ENCODE data around the gene STX7.

The STX7 gene

GRCh38 chr6:132526461-132526860, 13.5 kb upstream of the STX7 start:
- Histone ChIP-seq H3K36me3 (ENCODE audit: insufficient read depth, low read length) (no peaks in the 10 kb centered on the region), H3K27me3 (ENCODE audit: control insufficient read depth in 1 of 2, insufficient read depth in 2 of 2, low read length in 2 of 2) (no peaks in the 10 kb centered on the region), H3K4me1 (ENCODE audit: insufficient read depth, low read length) (no peaks in the 10 kb centered on the region), H3K9me3 (ENCODE audit: low read length) (no peaks in the 10 kb centered on the region), H3K27ac (ENCODE audit: low read depth, low read length) (no peak overlapping the region), H3K9ac (ENCODE audit: low read length) (no peak overlapping the region), H3K4me3 (ENCODE audit: low read depth in 1 of 2, low read length in 2 of 2) (no peak overlapping the region)

GRCh38 chr6:132525866-132526265, 12.9 kb upstream of the STX7 start:
- no peak overlapping the region for H3K4me3 ChIP-seq (ENCODE audit: low read depth in 1 of 2, low read length in 2 of 2)
- no peak overlapping the region for H3K27ac ChIP-seq (ENCODE audit: low read depth, low read length)
- no peaks in the 10 kb centered on the region for H3K36me3 ChIP-seq (ENCODE audit: insufficient read depth, low read length)
- no peaks in the 10 kb centered on the region for H3K27me3 ChIP-seq (ENCODE audit: control insufficient read depth in 1 of 2, insufficient read depth in 2 of 2, low read length in 2 of 2)
- no peaks in the 10 kb centered on the region for H3K4me1 ChIP-seq (ENCODE audit: insufficient read depth, low read length)
- no peak overlapping the region for H3K9ac ChIP-seq (ENCODE audit: low read length)
- H3K9me3 ChIP-seq (ENCODE audit: low read length), result no peaks in the 10 kb centered on the region

- Histone ChIP-seq H3K4me1 (ENCODE audit: insufficient read depth, low read length) (no peaks in the 10 kb centered on the region), H3K36me3 (ENCODE audit: insufficient read depth, low read length) (no peaks in the 10 kb centered on the region), H3K4me3 (ENCODE audit: low read depth in 1 of 2, low read length in 2 of 2) (no peak overlapping the region), H3K9me3 (ENCODE audit: low read length) (no peaks in the 10 kb centered on the region), H3K27me3 (ENCODE audit: control insufficient read depth in 1 of 2, insufficient read depth in 2 of 2, low read length in 2 of 2) (no peaks in the 10 kb centered on the region), H3K27ac (ENCODE audit: low read depth, low read length) (no peak overlapping the region), H3K9ac (ENCODE audit: low read length) (no peak overlapping the region)
These were observed 11.7 kb upstream of the STX7 start for GRCh38 chr6:132524646-132525045.

GRCh38 chr6:132520953-132521352, 8.0 kb upstream of the STX7 start:
- Histone ChIP-seq H3K9ac (ENCODE audit: low read length) (no peak overlapping the region), H3K4me3 (ENCODE audit: low read depth in 1 of 2, low read length in 2 of 2) (no peak overlapping the region), H3K9me3 (ENCODE audit: low read length) (no peaks in the 10 kb centered on the region), H3K4me1 (ENCODE audit: insufficient read depth, low read length) (no peaks in the 10 kb centered on the region), H3K27ac (ENCODE audit: low read depth, low read length) (no peak overlapping the region), H3K36me3 (ENCODE audit: insufficient read depth, low read length) (no peaks in the 10 kb centered on the region), H3K27me3 (ENCODE audit: control insufficient read depth in 1 of 2, insufficient read depth in 2 of 2, low read length in 2 of 2) (no peaks in the 10 kb centered on the region)

GRCh38 chr6:132515386-132515785, 2.5 kb upstream of the STX7 start:
- Histone ChIP-seq H3K36me3 (ENCODE audit: insufficient read depth, low read length) (no peaks in the 10 kb centered on the region), H3K4me3 (ENCODE audit: low read depth in 1 of 2, low read length in 2 of 2) (no peak overlapping the region), H3K9me3 (ENCODE audit: low read length) (no peaks in the 10 kb centered on the region), H3K27ac (ENCODE audit: low read depth, low read length) (no peak overlapping the region), H3K4me1 (ENCODE audit: insufficient read depth, low read length) (peaks cover 13% of the 10 kb centered on the region), H3K27me3 (ENCODE audit: control insufficient read depth in 1 of 2, insufficient read depth in 2 of 2, low read length in 2 of 2) (no peaks in the 10 kb centered on the region), H3K9ac (ENCODE audit: low read length) (no peak overlapping the region)

- Histone ChIP-seq H3K4me3 (ENCODE audit: low read depth in 1 of 2, low read length in 2 of 2) (no peak overlapping the region), H3K9ac (ENCODE audit: low read length) (no peak overlapping the region), H3K27me3 (ENCODE audit: control insufficient read depth in 1 of 2, insufficient read depth in 2 of 2, low read length in 2 of 2) (no peaks in the 10 kb centered on the region), H3K27ac (ENCODE audit: low read depth, low read length) (no peak overlapping the region), H3K4me1 (ENCODE audit: insufficient read depth, low read length) (peaks cover 13% of the 10 kb centered on the region), H3K36me3 (ENCODE audit: insufficient read depth, low read length) (no peaks in the 10 kb centered on the region), H3K9me3 (ENCODE audit: low read length) (no peaks in the 10 kb centered on the region)
These were observed 1.1 kb upstream of the STX7 start for GRCh38 chr6:132513831-132514545.

GRCh38 chr6:132512342-132512637, 626 bp downstream of the STX7 start:
- Histone ChIP-seq H3K4me1 (ENCODE audit: insufficient read depth, low read length) (peaks cover 13% of the 10 kb centered on the region), H3K4me3 (ENCODE audit: low read depth in 1 of 2, low read length in 2 of 2) (peak overlapping the region; percentile 30 to 97), H3K9ac (ENCODE audit: low read length) (peak overlapping the region; percentile 46), H3K27ac (ENCODE audit: low read depth, low read length) (peak overlapping the region; percentile 54), H3K9me3 (ENCODE audit: low read length) (no peaks in the 10 kb centered on the region), H3K36me3 (ENCODE audit: insufficient read depth, low read length) (no peaks in the 10 kb centered on the region), H3K27me3 (ENCODE audit: control insufficient read depth in 1 of 2, insufficient read depth in 2 of 2, low read length in 2 of 2) (no peaks in the 10 kb centered on the region)

GRCh38 chr6:132511831-132512220, 1.1 kb downstream of the STX7 start:
- H3K27ac ChIP-seq (ENCODE audit: low read depth, low read length), result no peak overlapping the region
- no peaks in the 10 kb centered on the region for H3K27me3 ChIP-seq (ENCODE audit: control insufficient read depth in 1 of 2, insufficient read depth in 2 of 2, low read length in 2 of 2)
- no peaks in the 10 kb centered on the region for H3K36me3 ChIP-seq (ENCODE audit: insufficient read depth, low read length)
- peak overlapping the region in 1 of 2 donors; percentile 97 for H3K4me3 ChIP-seq (ENCODE audit: low read depth in 1 of 2, low read length in 2 of 2)
- H3K9me3 ChIP-seq (ENCODE audit: low read length), result no peaks in the 10 kb centered on the region
- peaks cover 14% of the 10 kb centered on the region for H3K4me1 ChIP-seq (ENCODE audit: insufficient read depth, low read length)
- H3K9ac ChIP-seq (ENCODE audit: low read length), result peak overlapping the region; percentile 34

- H3K27me3 ChIP-seq (ENCODE audit: control insufficient read depth in 1 of 2, insufficient read depth in 2 of 2, low read length in 2 of 2), result no peaks in the 10 kb centered on the region
- peak overlapping the region in 1 of 2 donors; percentile 97 for H3K4me3 ChIP-seq (ENCODE audit: low read depth in 1 of 2, low read length in 2 of 2)
- H3K36me3 ChIP-seq (ENCODE audit: insufficient read depth, low read length), result no peaks in the 10 kb centered on the region
- H3K9ac ChIP-seq (ENCODE audit: low read length), result peak overlapping the region; percentile 34
- no peak overlapping the region for H3K27ac ChIP-seq (ENCODE audit: low read depth, low read length)
- H3K9me3 ChIP-seq (ENCODE audit: low read length), result no peaks in the 10 kb centered on the region
- H3K4me1 ChIP-seq (ENCODE audit: insufficient read depth, low read length), result peaks cover 19% of the 10 kb centered on the region
These were observed 1.6 kb downstream of the STX7 start for GRCh38 chr6:132511210-132511830.

- Histone ChIP-seq H3K4me1 (ENCODE audit: insufficient read depth, low read length) (peaks cover 39% of the 10 kb centered on the region), H3K27me3 (ENCODE audit: control insufficient read depth in 1 of 2, insufficient read depth in 2 of 2, low read length in 2 of 2) (no peaks in the 10 kb centered on the region), H3K27ac (ENCODE audit: low read depth, low read length) (no peak overlapping the region), H3K36me3 (ENCODE audit: insufficient read depth, low read length) (no peaks in the 10 kb centered on the region), H3K9ac (ENCODE audit: low read length) (no peak overlapping the region), H3K4me3 (ENCODE audit: low read depth in 1 of 2, low read length in 2 of 2) (no peak overlapping the region), H3K9me3 (ENCODE audit: low read length) (no peaks in the 10 kb centered on the region)
These were observed 5.8 kb downstream of the STX7 start for GRCh38 chr6:132506869-132507808.

- H3K36me3 ChIP-seq (ENCODE audit: insufficient read depth, low read length), result peaks cover 5% of the 10 kb centered on the region
These were observed 6.5 kb downstream of the STX7 start for GRCh38 chr6:132506461-132506860.

More at GRCh38 chr6:132506461-132506860, 6.5 kb downstream of the STX7 start:
- Histone ChIP-seq H3K4me1 (ENCODE audit: insufficient read depth, low read length) (peaks cover 34% of the 10 kb centered on the region), H3K27me3 (ENCODE audit: control insufficient read depth in 1 of 2, insufficient read depth in 2 of 2, low read length in 2 of 2) (no peaks in the 10 kb centered on the region), H3K9ac (ENCODE audit: low read length) (no peak overlapping the region), H3K4me3 (ENCODE audit: low read depth in 1 of 2, low read length in 2 of 2) (no peak overlapping the region), H3K9me3 (ENCODE audit: low read length) (no peaks in the 10 kb centered on the region), H3K27ac (ENCODE audit: low read depth, low read length) (no peak overlapping the region)
